NCI-H2107 treated with DMSO at 0.1 percent for 48 hours (cell line): ENCODE measurements around the gene STARD10.
A peak's percentile ranks its signal among the peaks of the same experiment; 100 is the strongest.

Experiments
- DNase-seq: peaks from one replicate; lab custom pipeline; 2025; ENCODE audit not compliant: unreplicated experiment; lab: John Stamatoyannopoulos, UW

The STARD10 gene

DNA sequence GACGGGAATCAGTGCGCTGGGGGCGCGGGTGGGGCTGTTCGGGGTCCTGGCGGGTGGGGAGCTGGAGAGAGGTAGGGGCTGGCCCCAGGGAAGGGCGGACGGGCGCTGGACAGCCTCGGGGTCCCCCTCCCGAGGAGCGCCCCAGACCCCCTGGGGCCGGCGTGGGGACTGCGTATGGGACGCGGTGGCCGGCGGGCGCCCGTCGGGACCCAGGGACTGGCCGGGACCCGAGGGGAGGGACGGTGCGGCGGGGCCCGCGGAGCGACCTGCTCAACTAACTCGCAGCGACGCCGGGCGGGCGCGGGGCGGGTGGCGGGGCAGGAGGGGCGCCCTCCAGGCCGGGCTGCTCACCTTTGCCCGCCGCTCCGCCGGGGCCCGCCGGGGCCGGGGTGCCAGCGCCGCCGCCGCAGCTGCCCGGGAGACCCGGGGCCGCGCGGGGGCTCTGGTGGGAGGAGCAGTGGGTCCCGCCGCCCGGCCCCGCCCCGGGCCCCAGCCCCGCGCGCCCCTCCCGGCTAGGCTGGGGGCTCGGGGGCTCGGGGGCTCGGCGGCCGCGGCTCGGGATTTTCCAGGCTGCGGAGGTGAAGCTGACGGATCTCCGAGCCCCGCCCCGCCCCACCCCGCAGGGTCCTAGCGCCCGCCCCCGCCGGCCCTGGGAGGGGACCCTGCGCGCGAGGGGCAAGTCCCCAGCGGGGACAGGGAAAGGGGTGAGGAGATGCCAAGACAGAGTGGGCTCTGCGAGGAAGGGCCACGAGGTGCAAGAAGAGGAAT is 12.3 kb downstream of the STARD10 start:
- DNase-seq: no peak

DNA sequence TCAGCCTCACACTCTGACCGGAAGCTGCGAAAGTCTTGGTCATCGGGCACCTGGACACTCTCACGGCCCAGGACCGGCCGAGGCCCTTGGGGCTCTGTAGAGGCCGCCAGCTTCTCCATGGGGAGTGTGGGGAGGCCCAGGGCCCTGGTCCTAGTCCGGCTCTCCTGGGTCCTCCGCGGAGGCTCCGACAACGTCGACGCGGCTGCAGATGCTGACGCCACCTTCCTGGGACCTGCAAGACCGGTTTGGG is 12.9 kb downstream of the STARD10 start:
- DNase-seq: no peak

DNA sequence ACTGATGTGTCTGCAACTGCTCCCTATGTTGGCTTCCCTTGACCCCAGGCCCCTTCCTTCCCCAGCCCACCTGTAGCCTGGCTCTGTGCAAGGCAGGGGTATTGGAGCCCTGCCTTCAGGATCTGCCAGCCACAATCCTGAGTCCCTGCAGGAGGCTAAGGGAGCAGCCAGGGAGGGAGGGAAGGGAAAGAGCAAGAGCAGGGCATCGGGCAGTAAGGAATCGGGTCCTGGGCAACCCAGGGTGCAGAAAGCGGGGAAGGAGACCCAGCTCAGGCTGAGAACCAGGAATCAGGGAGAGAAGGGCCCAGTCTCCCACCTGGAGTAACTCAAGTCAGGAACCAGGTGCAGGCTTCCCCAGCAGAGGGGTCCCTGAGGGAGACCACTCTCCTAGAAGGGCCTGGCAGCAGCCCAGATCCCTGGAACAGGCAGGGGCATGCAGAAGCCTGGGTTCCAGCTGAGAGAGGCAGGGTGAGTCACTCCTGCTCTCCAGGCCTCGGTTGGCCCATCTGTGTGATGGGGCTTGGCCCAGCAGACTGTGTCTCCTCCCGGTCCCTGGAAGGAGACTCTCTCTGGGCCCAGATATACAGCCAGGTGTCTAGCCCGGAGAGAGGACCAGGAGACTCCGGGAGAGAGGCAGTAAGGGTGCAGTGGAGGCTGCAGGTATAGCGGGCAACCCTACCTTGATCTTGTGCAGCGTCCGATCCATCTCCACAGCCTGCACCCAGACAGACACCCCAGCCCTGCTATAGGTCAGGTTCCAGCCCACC is 13.4 kb downstream of the STARD10 start:
- DNase-seq: no peak

DNA sequence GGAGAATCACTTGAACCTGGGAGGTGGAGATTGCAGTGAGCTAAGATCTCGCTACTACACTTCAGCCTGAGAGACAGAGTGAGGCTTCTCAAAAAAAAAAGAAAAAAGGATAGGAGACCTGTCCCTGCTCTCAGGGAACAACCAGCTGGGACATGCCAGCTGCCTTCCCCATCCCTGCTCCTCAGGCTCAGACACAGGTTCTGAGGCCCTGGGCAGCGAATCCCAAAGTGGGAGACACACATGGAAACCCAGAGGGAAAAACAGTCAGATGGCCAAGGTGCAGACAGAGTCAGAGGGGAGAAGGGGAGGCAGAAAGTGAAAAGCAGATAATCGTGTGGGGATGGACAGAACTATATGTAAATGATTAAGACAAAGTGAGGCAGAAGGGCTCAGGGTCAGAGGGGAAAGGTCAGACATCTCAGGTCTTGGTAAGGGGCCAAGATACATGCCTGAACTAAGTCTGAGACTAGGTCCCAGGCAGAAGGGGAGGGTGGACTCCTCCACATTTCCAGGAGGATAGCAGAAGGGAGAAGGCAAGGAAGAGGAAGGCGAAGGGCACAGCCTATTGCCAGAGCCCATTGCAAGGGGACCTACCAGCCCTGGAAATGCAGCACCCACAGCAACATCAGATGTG is 14.2 kb downstream of the STARD10 start:
- DNase-seq: no peak

DNA sequence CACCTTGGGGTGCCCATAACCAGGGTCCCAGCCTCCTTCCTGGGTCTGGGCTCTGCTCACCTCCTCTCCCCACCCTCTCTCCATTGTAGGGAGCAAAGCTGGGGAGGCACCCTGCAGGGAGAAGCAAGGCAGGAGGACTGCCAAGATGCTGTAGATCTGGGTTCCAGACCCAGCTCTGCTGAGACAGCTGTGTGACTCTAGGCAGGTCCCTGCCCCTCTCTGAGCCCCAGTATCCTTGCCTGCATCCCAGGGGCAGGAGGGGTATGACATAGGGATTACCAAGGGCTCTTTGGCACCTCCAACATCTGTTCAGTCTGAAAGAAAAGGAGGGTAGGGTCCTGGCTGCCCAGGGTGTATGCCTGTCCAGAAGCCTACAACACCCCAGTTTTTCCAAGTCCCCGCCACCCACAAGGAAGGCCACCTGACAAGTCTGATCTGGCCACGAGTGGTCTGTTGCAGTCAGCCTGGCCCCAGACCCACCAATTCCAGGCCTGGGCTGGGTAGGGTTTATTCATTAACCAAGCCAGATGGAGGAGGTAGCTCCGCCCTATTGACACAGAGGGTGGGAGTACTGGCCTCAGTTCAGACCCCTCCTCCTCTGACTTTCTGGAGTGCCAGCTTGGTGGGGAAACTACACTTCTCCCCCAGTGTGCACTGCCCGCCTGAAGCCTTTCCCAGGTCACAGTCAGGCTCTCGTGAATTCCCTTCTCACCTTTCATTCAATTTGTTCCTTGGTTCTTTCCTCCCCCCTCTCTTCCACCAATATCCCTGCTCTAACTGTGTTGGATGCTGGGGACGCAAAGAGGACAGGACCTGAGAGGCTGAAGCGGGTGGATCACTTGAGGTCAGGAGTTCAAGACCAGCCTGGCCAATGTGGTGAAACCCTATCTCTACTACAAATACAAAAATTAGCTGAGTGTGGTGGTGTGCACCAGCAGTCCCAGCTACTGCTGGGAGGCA is 15.0 kb downstream of the STARD10 start:
- no peak for DNase-seq

DNA sequence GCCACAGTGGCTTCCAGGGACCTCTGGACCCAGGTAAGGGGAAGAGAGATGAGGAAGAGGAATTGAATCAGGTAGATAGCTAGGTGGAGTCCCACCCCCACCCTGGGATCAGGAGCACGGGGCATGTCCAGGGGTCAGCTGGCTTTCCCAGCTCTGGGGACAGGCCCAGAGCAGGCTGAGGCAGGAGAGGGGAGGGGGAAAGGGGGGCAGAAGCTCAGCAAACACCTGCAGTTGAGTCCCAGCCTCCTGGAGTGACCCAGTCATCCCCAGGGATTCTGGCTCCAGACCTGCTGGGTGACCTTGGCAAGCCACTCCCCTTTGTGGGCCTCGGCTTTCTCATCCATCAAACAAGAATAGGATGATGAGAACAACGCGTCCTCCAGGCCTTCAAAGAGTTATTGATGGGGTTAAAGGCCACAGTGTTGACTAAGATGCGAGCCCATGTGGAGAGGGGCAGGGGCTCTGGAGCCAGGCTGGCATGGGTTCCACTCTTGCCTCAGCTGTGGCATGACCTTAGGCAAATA is 16.0 kb downstream of the STARD10 start:
- DNase-seq: no peak

DNA sequence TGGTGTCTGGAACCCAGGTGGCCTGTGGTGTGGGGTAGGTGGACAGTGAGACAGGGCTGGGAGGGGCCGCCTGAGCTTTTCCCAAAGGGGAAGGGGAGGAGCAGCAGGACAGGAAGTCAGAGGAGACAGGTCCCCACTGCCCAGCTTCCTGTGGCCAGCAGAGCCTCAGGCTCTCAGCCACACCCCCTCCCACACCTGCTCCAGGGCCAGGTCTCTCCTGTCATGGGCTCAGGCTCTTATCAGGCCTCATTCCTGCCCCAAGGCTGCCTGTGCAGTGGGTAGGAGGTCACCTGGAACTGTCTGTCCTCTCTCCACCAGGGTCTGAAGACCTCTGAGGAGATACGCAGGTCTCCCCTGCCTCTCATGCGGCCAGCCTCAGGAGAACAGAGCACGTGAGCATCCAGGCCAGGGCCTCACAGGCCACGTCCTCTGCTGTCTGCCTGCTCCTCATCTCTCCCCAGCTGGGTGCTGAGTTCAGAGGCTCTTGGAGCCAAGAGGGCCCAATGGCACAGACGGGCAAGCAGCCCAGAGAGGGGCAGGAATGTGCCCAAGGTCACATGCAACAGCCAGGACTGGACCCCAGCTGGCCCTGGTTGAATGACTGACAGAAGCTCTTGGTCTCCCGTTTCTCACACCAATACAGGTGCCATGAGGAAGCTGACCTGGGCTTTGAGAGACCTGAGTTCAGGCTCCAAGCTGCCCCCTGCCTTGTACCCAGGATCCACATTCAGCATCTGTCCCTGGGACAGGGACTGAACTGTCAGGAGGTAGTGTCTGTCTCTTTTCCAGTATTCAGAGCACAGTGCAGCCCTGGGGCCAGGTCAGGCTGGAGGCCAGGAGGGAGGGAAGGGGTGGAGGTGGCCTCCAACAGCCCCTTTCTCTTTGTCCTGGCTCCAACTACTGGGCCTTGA is 16.7 kb downstream of the STARD10 start:
- no peak for DNase-seq

DNA sequence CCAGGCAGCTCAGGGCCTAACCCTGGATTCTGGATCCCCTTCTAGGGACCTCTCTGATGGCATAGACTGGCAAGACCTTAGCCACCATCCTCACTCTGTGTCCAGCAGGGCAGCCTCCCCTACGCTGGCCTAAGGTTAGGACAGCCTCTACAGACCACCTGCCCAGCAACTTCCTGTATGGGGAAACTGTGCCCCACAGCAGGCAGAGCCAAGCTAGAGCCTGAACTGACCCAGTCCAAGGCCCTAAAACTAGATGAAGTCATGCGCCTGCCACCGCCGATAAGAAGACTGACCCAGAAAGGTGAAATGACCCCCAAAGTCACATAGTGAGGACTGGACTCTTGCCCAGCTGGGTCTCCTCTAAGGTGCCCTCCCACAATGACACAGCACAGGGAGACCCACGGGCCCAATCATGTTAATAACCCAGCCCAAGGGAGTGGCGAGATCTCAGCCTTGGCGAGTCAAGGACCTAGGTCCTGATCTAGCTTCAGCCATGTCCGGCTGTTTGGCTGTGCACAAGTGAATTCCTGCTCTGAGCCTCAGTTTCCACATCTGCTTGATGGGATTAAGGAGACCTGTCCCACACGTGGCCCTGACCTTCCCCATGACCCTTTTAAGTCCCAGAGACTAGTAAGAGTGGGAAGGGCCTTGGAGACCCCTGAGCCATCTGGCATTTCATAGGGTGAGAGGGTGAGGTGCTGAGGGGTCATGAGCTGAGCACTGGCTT is 17.6 kb downstream of the STARD10 start:
- no peak for DNase-seq

DNA sequence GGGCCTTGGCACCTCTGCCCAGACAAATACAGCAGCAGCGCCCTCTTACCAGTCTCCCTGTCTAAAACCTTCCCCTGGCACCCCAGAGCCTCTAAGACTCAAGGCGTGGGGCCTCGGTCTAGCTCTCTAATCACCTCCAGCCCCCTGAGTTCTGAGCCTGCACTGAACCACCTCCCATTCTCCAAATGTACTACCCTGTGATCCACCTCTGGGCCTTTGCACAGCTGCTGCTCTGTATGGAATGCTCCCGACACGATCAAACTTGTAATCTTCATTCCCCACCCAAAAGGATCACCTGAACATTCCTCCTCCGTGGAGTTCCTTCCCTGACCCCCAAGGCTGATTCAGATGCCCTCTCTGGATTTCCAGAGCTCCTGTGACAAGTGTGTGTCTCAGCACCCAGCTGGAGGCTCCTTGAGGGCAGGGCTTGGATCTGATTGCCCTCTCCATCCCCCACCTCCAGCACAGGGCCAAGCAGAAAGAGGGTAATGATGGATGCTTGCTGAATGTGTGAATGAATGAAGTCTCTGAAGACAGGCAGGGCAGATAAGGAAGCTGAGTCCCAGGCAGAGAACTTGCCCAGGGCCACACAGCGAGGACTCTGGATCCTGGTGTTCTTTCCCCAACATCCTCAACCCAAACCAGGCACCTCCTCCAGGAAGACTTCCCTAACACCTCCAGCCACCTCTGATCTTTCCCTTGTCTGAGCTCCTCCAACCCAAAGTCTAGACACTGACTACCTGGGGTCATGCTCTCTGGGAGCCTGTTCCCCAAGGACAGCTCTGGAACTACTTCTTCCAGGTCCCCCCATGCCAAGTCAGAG is 18.3 kb downstream of the STARD10 start:
- no peak for DNase-seq

DNA sequence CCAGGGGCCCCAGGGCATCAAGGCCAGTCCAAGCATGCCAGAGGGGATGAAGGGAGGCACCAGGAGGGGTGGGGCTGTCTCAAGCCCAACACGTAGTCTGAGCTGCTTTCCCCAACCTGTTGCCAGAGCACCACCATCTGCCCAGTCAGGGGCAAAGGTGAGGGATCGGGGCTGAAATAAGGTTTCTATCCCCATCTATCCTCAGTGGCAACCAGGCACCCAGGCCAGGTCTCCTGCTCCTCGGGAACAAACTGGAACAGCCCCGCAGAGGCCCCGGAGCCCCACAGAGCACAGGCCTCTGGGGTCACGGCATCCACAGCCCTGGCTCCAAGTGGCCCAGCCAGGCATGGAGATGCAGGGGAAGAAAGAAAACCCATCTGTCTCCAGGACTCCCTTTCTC is 19.3 kb downstream of the STARD10 start:
- DNase-seq: no peak

DNA sequence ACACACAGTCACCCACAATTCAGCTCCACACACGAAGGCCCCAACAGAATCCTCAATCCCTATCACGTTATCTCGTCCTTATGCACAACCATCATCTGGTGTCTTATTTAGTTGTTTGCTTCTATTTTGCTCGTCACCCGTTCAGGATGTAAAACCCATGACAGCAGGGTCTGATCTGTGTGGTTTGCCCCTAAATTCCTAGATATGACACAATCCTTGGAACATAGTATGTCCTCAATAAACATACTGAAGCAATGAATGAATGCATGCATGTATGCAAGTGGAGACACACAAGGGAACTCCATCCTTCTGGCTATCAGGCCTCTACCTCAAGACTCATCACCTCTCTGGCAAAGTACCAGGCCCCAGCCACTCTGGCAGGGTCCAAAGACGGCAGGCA is 20.2 kb downstream of the STARD10 start:
- no peak for DNase-seq

DNA sequence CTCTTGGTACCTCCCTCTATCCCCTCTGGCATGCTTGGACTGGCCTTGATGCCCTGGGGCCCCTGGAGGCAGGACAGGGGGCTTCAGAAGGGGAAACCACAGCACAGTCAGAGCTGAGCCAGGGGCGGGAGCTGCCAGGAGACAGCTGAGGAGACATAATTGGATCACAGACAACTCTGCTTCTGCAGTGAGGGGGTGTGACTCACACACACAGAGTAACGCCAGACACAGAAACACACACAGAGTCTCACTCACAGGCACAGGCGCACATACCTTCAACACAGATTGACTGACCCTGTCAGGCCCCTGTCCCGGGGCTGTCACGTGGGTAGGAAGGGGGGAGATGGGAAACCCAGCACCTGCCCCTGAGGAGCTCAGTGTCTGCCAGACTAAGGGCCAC is 20.6 kb downstream of the STARD10 start:
- peak; percentile 28 for DNase-seq

DNA sequence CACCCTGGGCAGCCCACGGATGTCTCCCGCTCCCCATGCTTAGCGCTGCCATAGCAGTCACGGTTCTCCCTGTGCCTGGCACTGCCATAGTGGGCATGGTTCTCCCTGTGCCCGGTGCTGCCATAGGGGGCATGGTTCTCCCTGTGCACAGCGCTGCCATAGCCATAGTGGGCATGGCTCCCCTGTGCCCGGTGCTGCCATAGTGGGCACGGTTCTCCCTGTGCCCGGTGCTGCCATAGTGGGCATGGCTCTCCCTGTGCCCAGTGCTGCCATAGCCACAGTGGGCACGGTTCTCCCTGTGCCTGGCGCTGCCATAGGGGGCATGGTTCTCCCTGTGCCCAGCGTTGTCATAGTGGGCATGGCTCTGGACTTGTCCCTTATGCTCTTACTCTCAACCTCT is 21.8 kb downstream of the STARD10 start:
- DNase-seq: no peak

DNA sequence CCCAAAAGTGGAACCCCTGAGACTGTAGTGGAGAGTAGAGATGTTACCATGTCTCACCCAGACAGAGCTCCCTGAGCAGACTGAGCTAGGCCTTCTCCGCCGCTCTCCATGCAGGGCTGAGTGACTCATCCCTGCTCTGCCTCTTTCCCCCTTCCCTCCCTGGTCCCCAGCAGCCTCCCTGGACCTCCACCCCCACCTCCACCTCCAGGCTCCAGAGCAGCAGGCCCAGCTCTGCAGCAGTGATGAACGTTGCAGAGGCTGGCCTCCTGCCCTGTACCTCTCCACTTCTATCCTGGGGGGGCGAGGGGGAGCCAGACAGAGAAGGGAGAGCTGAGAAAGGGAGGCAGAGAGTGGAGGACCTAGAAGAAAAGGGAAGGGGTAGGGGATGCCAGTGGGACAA is 22.3 kb downstream of the STARD10 start:
- no peak for DNase-seq

DNA sequence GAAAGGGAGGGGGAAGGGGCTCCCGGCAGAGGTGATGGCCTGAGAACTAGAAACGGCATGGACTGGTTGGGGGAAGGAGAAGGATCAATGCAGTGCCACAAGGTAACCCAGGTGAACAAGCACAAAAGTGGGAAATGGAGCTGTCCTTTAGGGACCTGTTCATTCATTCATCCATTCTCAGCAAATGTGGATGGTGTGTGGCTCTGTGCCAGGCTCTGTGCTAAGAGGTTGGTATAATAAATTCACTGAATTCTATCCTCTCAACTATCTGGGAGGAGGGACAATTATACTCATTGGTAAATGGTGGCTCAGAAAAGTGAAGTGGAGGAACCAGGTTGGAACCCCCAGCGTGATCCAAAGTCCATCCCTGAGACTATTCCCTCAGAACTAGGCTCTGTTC is 23.0 kb downstream of the STARD10 start:
- no peak for DNase-seq

DNA sequence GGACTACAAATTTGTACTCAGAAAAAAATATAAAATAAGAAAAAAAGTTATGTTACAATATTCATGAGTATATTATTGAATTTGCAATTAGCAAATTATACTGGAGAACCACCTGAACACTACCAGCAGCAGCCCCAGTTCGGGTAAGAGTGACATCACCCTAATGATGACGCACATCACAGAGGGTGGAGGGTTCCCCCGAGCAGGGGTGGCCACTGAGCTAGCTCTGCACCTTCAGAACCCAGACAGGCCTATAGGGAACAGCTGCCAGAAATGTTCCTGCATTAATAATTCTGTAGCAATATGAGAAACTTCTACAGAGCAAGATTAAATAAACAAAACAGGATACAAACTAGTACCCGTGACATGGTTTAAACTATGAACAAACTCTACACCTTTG is 24.2 kb downstream of the STARD10 start:
- no peak for DNase-seq

DNA sequence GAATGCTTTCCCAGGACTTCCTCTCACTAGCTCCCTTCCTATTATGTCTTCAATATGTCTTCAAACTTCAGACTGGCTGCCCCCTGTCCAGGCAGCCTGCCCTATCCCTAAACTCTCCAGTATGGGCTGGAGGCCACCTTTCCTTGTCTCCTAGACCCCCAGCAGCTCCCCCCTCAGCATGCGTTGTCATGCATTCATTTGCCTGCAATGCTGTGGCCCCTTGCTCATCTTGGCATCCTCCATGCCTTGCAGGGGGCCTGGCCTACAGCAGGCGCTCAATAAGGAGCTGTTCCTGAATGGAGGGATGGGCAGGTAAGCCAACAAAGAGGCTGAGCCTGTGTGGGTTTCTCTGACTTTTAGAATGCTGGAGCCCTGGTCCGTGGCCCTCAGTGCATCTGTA is 25.3 kb downstream of the STARD10 start:
- no peak for DNase-seq

DNA sequence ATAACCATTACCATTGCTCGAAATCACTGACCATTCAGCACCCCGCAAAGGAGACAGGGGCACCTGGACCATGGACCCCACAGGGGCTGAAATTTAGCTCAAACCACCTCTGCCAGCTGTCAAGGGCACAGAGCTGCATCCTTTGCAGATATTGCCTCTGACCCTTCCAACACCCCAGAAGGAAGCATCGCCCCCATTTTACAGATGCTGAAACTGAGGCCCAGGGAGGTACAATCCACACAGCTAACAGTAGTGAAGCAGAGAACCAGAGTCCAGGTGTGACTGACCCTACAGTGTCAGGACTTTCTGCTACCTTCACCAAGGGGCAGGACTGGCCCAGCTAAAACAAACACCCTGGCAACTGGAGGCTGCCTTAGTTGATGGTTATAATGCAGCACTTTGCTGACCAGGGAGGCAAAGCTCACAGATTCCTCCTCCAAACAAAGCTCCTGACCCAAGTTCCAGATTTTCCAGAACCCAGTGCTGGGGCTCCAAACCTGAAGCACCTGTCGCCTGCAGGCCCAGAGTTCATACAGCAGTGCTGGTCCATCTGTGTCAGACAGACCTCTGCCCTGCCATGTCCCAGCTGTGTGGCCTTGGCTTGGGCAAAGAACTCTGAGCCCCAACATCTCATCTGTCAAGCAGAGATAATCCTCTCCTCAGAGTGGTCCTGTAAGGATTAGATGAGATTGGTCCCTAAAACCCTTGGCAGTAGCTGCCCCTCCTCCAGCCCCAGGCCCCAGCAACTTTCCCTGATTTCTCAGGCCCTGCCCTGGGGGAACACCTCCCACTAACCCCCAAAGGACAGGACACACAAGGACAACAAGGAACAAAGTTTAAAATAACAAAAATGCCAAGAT is 26.4 kb downstream of the STARD10 start:
- DNase-seq: no peak
